Uterus (tissue), 2 donors: Measurements from ENCODE around the gene ANGPTL8.

Source experiments
- POLR2A ChIP-seq, 2 donors: fragments of 450-650 bp; IDR thresholded peaks; one replicate each; pipeline ENCODE4 v1.6.1; 2016; ENCODE audit warnings: antibody characterized with exemption in 2 of 2, mild to moderate bottlenecking in 1 of 2, moderate library complexity in 1 of 2
- TF ChIP-seq, protein P1 (sequence below), 4 experiments: fragments of 200-600 bp in 2 of 4; fragments of 450-650 bp in 2 of 4; sonication (generic) in 2 of 4; IDR thresholded peaks; one replicate each; pipeline ENCODE4 v1.5.1; 2016 to 2019; ENCODE audit warnings: antibody characterized with exemption in 4 of 4, mild to moderate bottlenecking in 2 of 4, moderate library complexity in 1 of 4

DNA sequence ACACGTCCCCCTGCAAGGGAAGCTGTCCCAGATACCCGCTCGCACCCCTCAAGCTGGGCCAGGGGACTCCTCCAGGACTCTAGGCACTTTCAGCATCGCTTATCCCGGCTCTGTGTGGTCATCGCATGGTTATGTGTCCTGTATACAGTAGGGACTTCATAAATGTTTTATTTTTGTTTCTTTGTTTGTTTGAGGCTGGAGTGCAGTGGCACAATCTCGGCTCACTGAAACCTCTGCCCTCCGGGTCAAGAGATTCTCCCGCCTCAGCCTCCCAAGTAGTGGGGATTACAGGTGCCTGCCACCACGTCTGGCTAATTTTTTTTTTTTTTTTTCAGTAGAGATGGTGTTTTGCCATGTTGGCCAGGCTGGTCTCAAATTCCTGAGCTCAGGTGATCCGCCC, 7.5 kb downstream of the ANGPTL8 start:
- TF ChIP-seq, protein P1, sequence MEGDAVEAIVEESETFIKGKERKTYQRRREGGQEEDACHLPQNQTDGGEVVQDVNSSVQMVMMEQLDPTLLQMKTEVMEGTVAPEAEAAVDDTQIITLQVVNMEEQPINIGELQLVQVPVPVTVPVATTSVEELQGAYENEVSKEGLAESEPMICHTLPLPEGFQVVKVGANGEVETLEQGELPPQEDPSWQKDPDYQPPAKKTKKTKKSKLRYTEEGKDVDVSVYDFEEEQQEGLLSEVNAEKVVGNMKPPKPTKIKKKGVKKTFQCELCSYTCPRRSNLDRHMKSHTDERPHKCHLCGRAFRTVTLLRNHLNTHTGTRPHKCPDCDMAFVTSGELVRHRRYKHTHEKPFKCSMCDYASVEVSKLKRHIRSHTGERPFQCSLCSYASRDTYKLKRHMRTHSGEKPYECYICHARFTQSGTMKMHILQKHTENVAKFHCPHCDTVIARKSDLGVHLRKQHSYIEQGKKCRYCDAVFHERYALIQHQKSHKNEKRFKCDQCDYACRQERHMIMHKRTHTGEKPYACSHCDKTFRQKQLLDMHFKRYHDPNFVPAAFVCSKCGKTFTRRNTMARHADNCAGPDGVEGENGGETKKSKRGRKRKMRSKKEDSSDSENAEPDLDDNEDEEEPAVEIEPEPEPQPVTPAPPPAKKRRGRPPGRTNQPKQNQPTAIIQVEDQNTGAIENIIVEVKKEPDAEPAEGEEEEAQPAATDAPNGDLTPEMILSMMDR (IDR thresholded peaks at IDR 0.05), result no peak
- no peak for TF ChIP-seq POLR2A (IDR thresholded peaks at IDR 0.05)
